HepG2 (cell line): ENCODE data around the gene SKIC2. TPM values are rescaled to one million over a fixed set of nuclear protein-coding genes. Genes with fewer than 3 reads are reported as not detected.

Experiments
- AHR ChIP-seq: IDR thresholded peaks from 2 replicates; pipeline ENCODE4 v1.6.1; 2018; ENCODE audit warnings: missing genetic modification reagents, missing compliant biosample characterization
- CEBPG ChIP-seq: IDR thresholded peaks from 2 replicates; pipeline ENCODE4 v1.6.1; 2016
- CENPX ChIP-seq: sonication (generic); formaldehyde crosslinking; IDR thresholded peaks from 2 replicates; pipeline ENCODE4 v1.9.0; 2021; ENCODE audit warnings: mild to moderate bottlenecking, missing genetic modification reagents, moderate library complexity
- DNMT1 ChIP-seq: sonication (generic); formaldehyde crosslinking; IDR thresholded peaks from 2 replicates; pipeline ENCODE4 v1.5.1; 2020; ENCODE audit warnings: mild to moderate bottlenecking, missing genetic modification reagents
- FIP1L1 ChIP-seq: fragments of 200-400 bp; formaldehyde crosslinking; IDR thresholded peaks from 2 replicates; pipeline ENCODE4 v1.6.1; 2018; ENCODE audit warnings: low read depth, mild to moderate bottlenecking, low read length, moderate library complexity, borderline replicate concordance; ENCODE audit not compliant: insufficient read depth
- FOXA1 ChIP-seq, 2 experiments: fragments of 450-650 bp in 1 of 2; sonication (generic) in 1 of 2; formaldehyde crosslinking in 1 of 2; IDR thresholded peaks; 2 replicates each; pipeline versions ENCODE4 v1.4.0 to v1.6.1; 2016 to 2020; ENCODE audit warnings: missing genetic modification reagents in 1 of 2
- GATAD2A ChIP-seq: IDR thresholded peaks from 2 replicates; pipeline ENCODE4 v1.6.1; 2016
- GLI4 ChIP-seq: sonication (generic); formaldehyde crosslinking; IDR thresholded peaks from 2 replicates; pipeline ENCODE4 v1.5.1; 2020; ENCODE audit warnings: missing genetic modification reagents, mild to moderate bottlenecking, moderate library complexity, borderline replicate concordance
- ISX ChIP-seq: sonication (generic); formaldehyde crosslinking; conservative IDR thresholded peaks from 2 replicates; pipeline ENCODE4 v1.5.0; 2020; ENCODE audit warnings: missing genetic modification reagents
- KAT2B ChIP-seq: fragments of 150-350 bp; IDR thresholded peaks from 2 replicates; pipeline ENCODE4 v1.6.1; 2014; ENCODE audit warnings: low read depth, low read length, borderline replicate concordance
- NRL ChIP-seq: sonication (generic); formaldehyde crosslinking; IDR thresholded peaks from 2 replicates; pipeline ENCODE4 v1.5.0; 2020; ENCODE audit warnings: missing genetic modification reagents, mild to moderate bottlenecking, moderate library complexity, borderline replicate concordance
- PHF20 ChIP-seq: sonication (generic); formaldehyde crosslinking; IDR thresholded peaks from 2 replicates; pipeline ENCODE4 v1.5.0; 2020; ENCODE audit warnings: mild to moderate bottlenecking, missing genetic modification reagents
- POLR2AphosphoS2 ChIP-seq: IDR thresholded peaks from 2 replicates; pipeline ENCODE4 v1.6.1; 2011; ENCODE audit warnings: low read depth, low read length, improper control_type of control experiment
- TEF ChIP-seq: sonication (generic); formaldehyde crosslinking; IDR thresholded peaks from 2 replicates; pipeline ENCODE4 v1.5.0; 2020; ENCODE audit warnings: missing genetic modification reagents
- ZBTB38 ChIP-seq: sonication (generic); formaldehyde crosslinking; IDR thresholded peaks from 2 replicates; pipeline ENCODE4 v1.5.1; 2020; ENCODE audit warnings: mild to moderate bottlenecking, missing genetic modification reagents
- ZEB1 ChIP-seq: IDR thresholded peaks from 2 replicates; pipeline ENCODE4 v1.6.1; 2012; ENCODE audit warnings: mild to moderate bottlenecking, low read depth, inconsistent platforms; ENCODE audit not compliant: insufficient replicate concordance
- ZIK1 ChIP-seq: sonication (generic); formaldehyde crosslinking; IDR thresholded peaks from 2 replicates; pipeline ENCODE4 v1.5.0; 2020; ENCODE audit warnings: mild to moderate bottlenecking, low read depth, missing genetic modification reagents, borderline replicate concordance
- ZNF512B ChIP-seq: sonication (generic); formaldehyde crosslinking; IDR thresholded peaks from 2 replicates; pipeline ENCODE4 v1.5.1; 2020; ENCODE audit warnings: missing genetic modification reagents, mild to moderate bottlenecking, borderline replicate concordance
- ZNF703 ChIP-seq: sonication (generic); formaldehyde crosslinking; IDR thresholded peaks from 2 replicates; pipeline ENCODE4 v1.5.1; 2020; ENCODE audit warnings: missing genetic modification reagents, mild to moderate bottlenecking, moderate library complexity, borderline replicate concordance
- ZNF749 ChIP-seq: sonication (generic); formaldehyde crosslinking; IDR thresholded peaks from 2 replicates; pipeline ENCODE4 v1.8.0; 2022; ENCODE audit warnings: mild to moderate bottlenecking, missing genetic modification reagents, moderate library complexity, borderline replicate concordance
- ZNF75D ChIP-seq: sonication (generic); formaldehyde crosslinking; IDR thresholded peaks from 2 replicates; pipeline ENCODE4 v1.8.1; 2023; ENCODE audit warnings: missing genetic modification reagents, mild to moderate bottlenecking, borderline replicate concordance
- ZNF768 ChIP-seq: sonication (generic); formaldehyde crosslinking; IDR thresholded peaks from 2 replicates; pipeline ENCODE4 v1.4.0; 2020; ENCODE audit warnings: missing genetic modification reagents
- polyA plus RNA-seq, 8 experiments: library from polyadenylated mRNA; depleted of rRNA in 3 of 8; stranded (reverse) in 7 of 8; unstranded in 1 of 8; fragments of >200 nt; fragmentation: Illumina TruSeq in 4 of 8; extraction: Trizol in 4 of 8; gene quantifications; 2 replicates each; pipeline versions ENCODE4 v1.2.1 to v1.2.3, GENCODE V29; 2011 to 2016; ENCODE audit warnings: low read depth in 4 of 8, missing spikeins in 1 of 8, mixed read lengths in 1 of 8; ENCODE audit not compliant: insufficient read depth in 1 of 8
- total RNA-seq, 5 experiments: library from RNA; depleted of rRNA; stranded (reverse); fragments of >200 nt; fragmentation: Illumina TruSeq; extraction: Trizol; gene quantifications; 2 replicates each; pipeline ENCODE4 v1.2.3, GENCODE V29; 2016; ENCODE audit warnings: low read depth in 1 of 5
- TF ChIP-seq, protein P1 (sequence below): sonication (generic); formaldehyde crosslinking; IDR thresholded peaks from 2 replicates; pipeline ENCODE4 v1.8.0; 2022; ENCODE audit warnings: low read depth, missing genetic modification reagents

The SKIC2 gene
- total and polyA plus RNA-seq, 2 of the 13 experiments (the other 11 are each of a cell fraction or from before 2014, with no cell fraction given): 67.1 to 68.4 TPM

DNA sequence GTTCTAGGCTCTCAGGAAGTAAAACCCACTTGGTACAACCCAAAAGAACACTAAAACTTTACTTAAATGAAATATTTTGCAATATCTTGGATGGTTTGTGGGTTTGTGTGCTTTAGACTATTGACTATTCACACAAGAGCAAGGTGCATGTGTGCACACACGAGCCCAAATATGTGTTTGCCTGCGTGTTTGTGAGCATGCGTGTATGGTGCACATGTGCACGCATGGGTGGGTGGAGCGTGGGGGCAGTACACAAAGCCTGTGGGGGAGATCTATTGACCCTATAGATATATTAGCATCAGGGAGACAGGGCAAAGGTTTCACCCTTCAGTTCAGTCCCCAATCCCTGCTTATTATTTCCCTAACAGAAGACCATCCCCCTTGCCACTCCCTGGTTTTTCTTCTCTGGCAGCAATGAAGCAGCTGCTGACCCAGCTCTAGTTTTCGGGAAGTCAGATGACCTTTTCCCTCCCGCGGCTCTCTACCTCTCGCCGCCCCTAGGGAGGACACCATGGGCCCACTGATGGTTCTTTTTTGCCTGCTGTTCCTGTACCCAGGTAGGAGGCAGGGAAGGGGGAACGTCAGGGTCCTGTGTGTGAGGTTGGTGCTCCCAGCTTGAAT is 31.6 kb upstream of the SKIC2 start, which contains the start of gene C2 (continued):
- TF ChIP-seq TEF: no peak
- TF ChIP-seq FOXA1 (IDR thresholded peaks at IDR 0.05): peak; percentile 91
- peak; percentile 99 for TF ChIP-seq FOXA1 (CRISPR knock-in tag; IDR thresholded peaks at IDR 0.05)
- TF ChIP-seq POLR2AphosphoS2: no peak
- no peak for TF ChIP-seq ISX (CRISPR knock-in tag)
- no peak for TF ChIP-seq ZNF768 (CRISPR knock-in tag)
- TF ChIP-seq ZIK1 (CRISPR knock-in tag): no peak
- TF ChIP-seq GATAD2A (CRISPR knock-in tag): peak; percentile 100
- TF ChIP-seq KAT2B: no peak
- peak; percentile 95 for TF ChIP-seq CEBPG (CRISPR knock-in tag)
- no peak for TF ChIP-seq CENPX
- TF ChIP-seq ZNF749 (CRISPR knock-in tag): no peak; the same call in 1 of the 2 replicates
- 0 out of 2 replicates have a peak, but pooled peaks have one; percentile 61 for TF ChIP-seq GLI4 (CRISPR knock-in tag)
- peak; percentile 62 for TF ChIP-seq AHR (CRISPR knock-in tag)
- no peak for TF ChIP-seq ZNF75D (CRISPR knock-in tag)
- 0 out of 2 replicates have a peak, but pooled peaks have one; percentile 19 for TF ChIP-seq FIP1L1
- peak; percentile 79 for TF ChIP-seq ZEB1
- TF ChIP-seq PHF20 (CRISPR knock-in tag): no peak
- TF ChIP-seq, protein P1, sequence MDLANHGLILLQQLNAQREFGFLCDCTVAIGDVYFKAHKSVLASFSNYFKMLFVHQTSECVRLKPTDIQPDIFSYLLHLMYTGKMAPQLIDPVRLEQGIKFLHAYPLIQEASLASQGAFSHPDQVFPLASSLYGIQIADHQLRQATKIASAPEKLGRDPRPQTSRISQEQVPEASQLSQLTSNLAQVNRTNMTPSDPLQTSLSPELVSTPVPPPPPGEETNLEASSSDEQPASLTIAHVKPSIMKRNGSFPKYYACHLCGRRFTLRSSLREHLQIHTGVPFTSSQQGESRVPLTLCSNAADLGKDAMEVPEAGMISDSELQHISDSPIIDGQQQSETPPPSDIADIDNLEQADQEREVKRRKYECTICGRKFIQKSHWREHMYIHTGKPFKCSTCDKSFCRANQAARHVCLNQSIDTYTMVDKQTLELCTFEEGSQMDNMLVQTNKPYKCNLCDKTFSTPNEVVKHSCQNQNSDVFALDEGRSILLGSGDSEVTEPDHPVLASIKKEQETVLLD (CRISPR knock-in tag): peak; percentile 70; the same call in 1 of the 2 replicates
- TF ChIP-seq ZNF703 (CRISPR knock-in tag): no peak
- TF ChIP-seq ZNF512B (CRISPR knock-in tag): peak; percentile 75; the same call in 1 of the 2 replicates
- peak; percentile 5; the same call in 1 of the 2 replicates for TF ChIP-seq ZBTB38 (CRISPR knock-in tag)
- 0 out of 2 replicates have a peak, but pooled peaks have one; percentile 76 for TF ChIP-seq DNMT1 (CRISPR knock-in tag)
- peak; percentile 54; the same call in 1 of the 2 replicates for TF ChIP-seq NRL (CRISPR knock-in tag)
